MCF 10A (cell line): ENCODE measurements around the gene ERGIC3. TPM values are rescaled to one million over a fixed set of nuclear protein-coding genes. Genes with fewer than 3 reads are reported as not detected.
A peak's percentile ranks its signal among the peaks of the same experiment; 100 is the strongest.

Source experiments
- BruUV-seq: library from RNA; stranded (reverse); fragments of 400-500 nt; replicated peaks from 2 replicates; lab custom pipeline; 2021; lab: Mats Ljungman, UMichigan
- CTCF ChIA-PET: fragments of 300-600 bp; sonication (Branson Sonifier 250); formaldehyde crosslinking; extraction: SDS; loops from one replicate; lab custom pipeline; 2021; ENCODE audit warnings: antibody characterized with exemption, inconsistent platforms; lab: Yijun Ruan, JAX
- POLR2A ChIA-PET: fragments of 300-600, 350-650 bp; sonication (Branson Sonifier 250); formaldehyde crosslinking; extraction: SDS; loops from one replicate; lab custom pipeline; 2020; ENCODE audit warnings: antibody characterized with exemption, inconsistent platforms; lab: Yijun Ruan, JAX
- DNase-seq: peaks from one replicate; pipeline ENCODE4 v3.0.0-alpha.2; 2018; ENCODE audit not compliant: unreplicated experiment
- H3K27ac Mint-ChIP-seq: one replicate; pipeline ENCODE4 v1.8.0; 2022; ENCODE audit warnings: mild to moderate bottlenecking, low read depth, mixed read lengths; ENCODE audit not compliant: unreplicated experiment
- H3K27me3 Mint-ChIP-seq: one replicate; pipeline ENCODE4 v1.8.0; 2022; ENCODE audit warnings: mixed read lengths; ENCODE audit not compliant: insufficient read depth, unreplicated experiment
- H3K36me3 Mint-ChIP-seq: one replicate; pipeline ENCODE4 v1.8.0; 2022; ENCODE audit warnings: mild to moderate bottlenecking, moderate library complexity, mixed read lengths; ENCODE audit not compliant: insufficient read depth, unreplicated experiment
- H3K4me1 Mint-ChIP-seq: one replicate; pipeline ENCODE4 v1.8.0; 2022; ENCODE audit warnings: mixed read lengths; ENCODE audit not compliant: insufficient read depth, unreplicated experiment
- H3K4me3 Mint-ChIP-seq: one replicate; pipeline ENCODE4 v1.8.0; 2022; ENCODE audit warnings: mild to moderate bottlenecking, moderate library complexity, mixed read lengths; ENCODE audit not compliant: unreplicated experiment
- H3K9me3 Mint-ChIP-seq: one replicate; pipeline ENCODE4 v1.8.0; 2022; ENCODE audit warnings: mixed read lengths; ENCODE audit not compliant: unreplicated experiment
- CTCF ChIP-seq: fragments of 200-600 bp; IDR thresholded peaks from one replicate; pipeline ENCODE4 v1.8.0; 2022; ENCODE audit warnings: antibody characterized with exemption, mild to moderate bottlenecking; ENCODE audit not compliant: unreplicated experiment
- intact Hi-C: fragments of 100-400 bp; cut with micrococcal nuclease; formaldehyde crosslinking; loops from 2 replicates; pipeline ENCODE4 v1.14.1; 2022
- total RNA-seq: library from RNA; stranded (reverse); gene quantifications from 2 replicates; pipeline ENCODE4 v1.2.3, GENCODE V29; 2022

Gene ERGIC3
- total RNA-seq, 1 experiment from 2014 or later = 222 TPM

DNA sequence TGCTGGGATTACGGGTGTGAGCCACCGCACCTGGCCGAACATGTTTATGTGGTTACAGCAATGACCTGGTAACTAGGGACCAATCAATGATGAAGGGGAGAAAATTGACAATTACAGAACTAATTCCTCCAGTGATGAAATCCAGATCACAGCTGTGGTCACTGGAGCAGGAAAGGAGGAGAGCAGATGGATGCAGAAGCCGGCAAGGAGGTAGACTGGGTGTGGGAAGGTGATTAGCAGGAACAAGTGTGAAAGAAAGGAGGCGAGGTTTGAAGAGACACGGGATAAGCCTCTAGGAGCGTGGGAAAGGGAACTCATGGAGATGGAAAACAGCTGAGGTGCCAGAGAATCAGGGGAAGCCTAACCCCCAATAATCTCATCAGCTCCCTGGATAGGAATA, 56.6 kb downstream of the ERGIC3 start:
- no peak for DNase-seq
- no TSS peak for BruUV-seq
- Mint-ChIP-seq H3K27me3 (peaks cover 19% of the 10 kb centered on the region), H3K27ac (no peak overlapping the region), H3K36me3 (peaks cover 6% of the 10 kb centered on the region), H3K9me3 (no peaks in the 10 kb centered on the region), H3K4me3 (no peak overlapping the region), H3K4me1 (no peaks in the 10 kb centered on the region)
- ChIA-PET CTCF (interaction anchor here (0.9 kb wide), 1 partner anchor 601 kb away, joined by 3 read pairs; no protein-coding TSS in a partner anchor), POLR2A (no interaction called here)
- intact Hi-C loops = no loop called here
- no peak for TF ChIP-seq CTCF

DNA sequence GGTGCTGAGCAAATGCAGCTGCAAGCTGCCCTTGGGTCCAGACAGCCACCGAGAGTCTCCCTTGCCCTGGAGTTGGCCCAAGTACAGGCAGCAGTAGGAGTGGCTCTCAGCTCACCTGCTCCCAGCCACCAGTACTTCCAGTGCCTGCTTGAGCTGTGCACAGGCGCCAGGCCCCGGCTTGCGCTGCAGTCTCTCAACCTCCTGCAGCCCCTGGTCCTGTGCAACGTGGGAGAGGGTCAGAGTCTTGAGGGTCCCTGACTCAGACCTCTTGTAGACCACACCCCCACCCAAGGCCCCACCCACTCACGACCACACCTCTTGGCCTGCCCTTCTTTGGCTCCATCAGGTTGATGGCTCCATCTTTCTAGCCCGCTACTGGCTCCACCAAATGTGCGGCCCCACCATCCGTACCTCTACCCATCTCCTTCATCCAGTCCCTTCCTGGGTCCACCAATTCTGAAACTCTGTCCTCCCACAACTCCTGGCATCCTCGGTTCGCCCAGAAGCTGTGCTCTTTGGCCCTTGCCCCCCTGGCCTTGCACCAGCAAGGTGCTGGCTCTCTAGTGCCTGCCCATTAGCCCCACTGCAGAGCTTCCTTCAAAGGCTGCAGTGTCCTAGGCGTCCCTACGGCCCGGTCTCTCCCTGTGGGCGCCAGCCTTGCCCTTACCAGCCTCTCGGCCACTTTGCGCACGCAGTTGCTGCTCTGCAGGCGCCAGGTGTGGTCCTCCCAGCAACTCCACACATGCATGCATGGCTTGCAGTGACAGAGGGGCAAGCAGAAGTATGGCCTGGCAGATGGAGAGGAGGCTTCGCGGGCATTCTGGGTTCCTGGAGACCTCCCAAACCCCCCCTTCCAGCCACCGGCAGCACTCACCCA, 57.3 kb downstream of the ERGIC3 start:
- no peak for TF ChIP-seq CTCF
- POLR2A ChIA-PET = interaction anchor here (0.6 to 0.7 kb wide), 2 partner anchors 145 to 172 kb away, joined by 3 read pairs; no protein-coding TSS in a partner anchor
- no peak for DNase-seq
- Mint-ChIP-seq H3K27ac (no peak overlapping the region), H3K36me3 (peaks cover 6% of the 10 kb centered on the region), H3K9me3 (no peaks in the 10 kb centered on the region), H3K4me1 (no peaks in the 10 kb centered on the region), H3K27me3 (peaks cover 19% of the 10 kb centered on the region), H3K4me3 (no peak overlapping the region)
- BruUV-seq = no TSS peak
- intact Hi-C loops = no loop called here
- CTCF ChIA-PET = no interaction called here

- peaks cover 19% of the 10 kb centered on the region for H3K27me3 Mint-ChIP-seq
- no peak overlapping the region for H3K4me3 Mint-ChIP-seq
- H3K9me3 Mint-ChIP-seq = no peaks in the 10 kb centered on the region
- H3K27ac Mint-ChIP-seq = no peak overlapping the region
- no peak for DNase-seq
- CTCF ChIA-PET = no interaction called here
- POLR2A ChIA-PET = interaction anchor here (0.7 kb wide), 1 partner anchor 172 kb away, joined by 3 read pairs; no protein-coding TSS in a partner anchor
- TF ChIP-seq CTCF = no peak
- no peaks in the 10 kb centered on the region for H3K4me1 Mint-ChIP-seq
- H3K36me3 Mint-ChIP-seq = peaks cover 6% of the 10 kb centered on the region
- intact Hi-C loops = no loop called here
- no TSS peak for BruUV-seq
Observed at GRCh38 chr20:35599776-35600120, 57.9 kb downstream of the ERGIC3 start.

DNA sequence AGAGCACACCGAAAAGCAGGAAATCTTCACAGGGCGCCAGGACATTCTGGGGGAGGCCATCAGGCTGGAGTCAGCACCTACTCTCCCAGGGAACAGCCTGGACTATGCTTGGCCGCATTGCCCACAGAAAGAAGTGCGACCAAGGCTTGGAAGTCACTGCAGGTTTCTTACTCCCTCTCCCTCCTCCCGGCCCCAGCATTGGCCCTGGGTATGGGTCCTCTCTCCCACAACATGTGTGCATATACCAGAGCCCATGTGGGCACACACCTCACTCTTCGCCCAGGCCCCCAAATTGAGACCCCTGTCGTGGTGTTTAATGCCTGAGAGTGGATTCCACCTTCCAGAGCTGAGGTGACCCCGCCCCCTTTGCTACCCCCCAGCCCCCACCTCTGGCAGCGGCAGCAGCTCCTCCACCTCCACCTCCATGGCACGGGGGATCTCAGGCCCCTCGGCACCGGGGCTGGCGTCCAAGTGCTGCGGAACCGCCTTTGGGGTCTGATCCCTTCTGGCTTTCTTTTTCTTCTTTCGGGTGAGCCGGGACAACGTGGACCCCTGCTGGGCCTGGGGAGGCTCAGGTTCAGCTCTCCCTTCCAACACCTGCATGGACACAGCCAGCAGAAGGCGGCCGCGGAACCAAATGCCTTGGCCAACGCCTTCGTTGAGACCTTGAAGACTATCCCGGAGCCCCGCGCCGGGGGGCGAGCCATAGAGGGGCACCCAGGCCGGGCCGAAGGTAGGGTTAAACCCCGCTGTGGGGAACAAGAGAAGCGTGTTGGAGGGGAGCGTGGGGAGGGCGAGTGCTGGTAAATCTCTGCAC, 58.5 kb downstream of the ERGIC3 start:
- no TSS peak for BruUV-seq
- no peak for TF ChIP-seq CTCF
- Mint-ChIP-seq H3K36me3 (peaks cover 6% of the 10 kb centered on the region), H3K4me1 (no peaks in the 10 kb centered on the region), H3K9me3 (no peaks in the 10 kb centered on the region), H3K27me3 (peaks cover 19% of the 10 kb centered on the region), H3K4me3 (peak overlapping the region; percentile 52), H3K27ac (no peak overlapping the region)
- ChIA-PET POLR2A (interaction anchor here (0.7 to 1.2 kb wide), 2 partner anchors 16 to 37 kb away, joined by 3 to 4 read pairs; partner anchors contain the start of gene SPAG4), CTCF (no interaction called here)
- intact Hi-C loops = no loop called here
- no peak for DNase-seq
